GM12873 (cell line): ENCODE data around the gene TIMM21.

Experiments
- CTCF ChIP-seq: IDR thresholded peaks from 2 replicates; pipeline ENCODE4 v1.5.1; 2012; ENCODE audit warnings: low read depth, mild to moderate bottlenecking, moderate library complexity, low read length, control low read depth; ENCODE audit not compliant: insufficient read depth; ENCODE audit errors: missing control alignments

The TIMM21 gene

GRCh38 chr18:74147779-74148542 lies at the start of gene TIMM21, which contains the start of gene FBXO15:
Gene TIMM21 (plus strand): TSS chr18:74148523. CDS start chr18:74148809, 286 bp downstream.
Gene FBXO15 (minus strand): TSS chr18:74147834. CDS start chr18:74147785, 49 bp downstream.
- no peak for TF ChIP-seq CTCF

- TF ChIP-seq CTCF: no peak
Measured at GRCh38 chr18:74108460-74108859, 39.9 kb upstream of the TIMM21 start.

GRCh38 chr18:74110149-74110548 lies 38.2 kb upstream of the TIMM21 start:
- no peak for TF ChIP-seq CTCF

GRCh38 chr18:74110976-74111375 lies 37.3 kb upstream of the TIMM21 start:
- TF ChIP-seq CTCF: no peak

GRCh38 chr18:74113711-74114110 lies 34.6 kb upstream of the TIMM21 start:
- no peak for TF ChIP-seq CTCF

GRCh38 chr18:74114116-74114515 lies 34.2 kb upstream of the TIMM21 start:
- TF ChIP-seq CTCF: no peak

- no peak for TF ChIP-seq CTCF
Measured at GRCh38 chr18:74115046-74115445, 33.3 kb upstream of the TIMM21 start.
